ENCODE data around the gene PSD2.

DNA sequence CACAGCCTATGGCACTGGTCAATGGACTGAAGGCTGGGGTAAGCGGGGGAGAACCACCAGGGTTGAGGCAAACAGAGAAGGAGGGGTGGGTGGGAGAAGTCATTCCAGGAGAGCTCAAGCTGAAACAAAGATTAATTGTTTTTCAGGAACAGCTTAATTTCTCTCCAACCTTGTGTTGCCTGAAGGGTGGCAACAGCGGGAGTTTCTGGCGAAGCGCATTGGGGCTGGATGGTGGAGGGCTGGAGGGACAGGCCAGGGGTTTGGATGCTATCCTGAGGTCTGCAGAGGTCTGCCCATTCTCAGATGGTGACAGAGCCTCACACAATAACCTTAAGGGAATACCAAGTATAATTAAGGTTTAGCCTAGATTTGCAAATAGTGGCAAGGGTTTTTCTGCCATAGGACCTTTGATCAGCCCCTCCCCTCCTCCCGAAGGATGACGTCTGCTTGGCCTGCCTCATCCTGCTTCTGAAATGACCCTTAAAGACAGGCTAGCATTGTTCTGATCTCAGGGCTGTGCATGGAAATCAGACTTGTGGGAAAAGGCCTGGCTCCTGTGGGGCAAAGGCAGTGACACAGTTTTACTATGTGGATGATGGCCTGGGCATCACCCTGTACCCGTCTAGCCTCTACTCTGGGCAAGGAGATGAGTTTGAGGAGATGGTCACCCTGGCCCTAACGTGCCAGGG, 32.7 kb downstream of the PSD2 start:
- TF ChIP-seq BRCA1 (CRISPR knock-in tag; IDR thresholded peaks at IDR 0.05) (no peak), ZNF253 (CRISPR knock-in tag; IDR thresholded peaks at IDR 0.05; ENCODE audit: borderline replicate concordance) (no peak), POLR2A (IDR thresholded peaks at IDR 0.05; ENCODE audit: insufficient read depth in 1 of 2, low read depth in 2 of 2, low read length in 2 of 2) (no peak), MIXL1 (CRISPR knock-in tag; IDR thresholded peaks at IDR 0.05) (no peak), KDM1A (CRISPR knock-in tag; IDR thresholded peaks at IDR 0.05) (no peak), TCF12 (IDR thresholded peaks at IDR 0.05) (no peak), TCF12 (CRISPR knock-in tag; IDR thresholded peaks at IDR 0.05) (no peak)
- TF ChIP-seq, protein P1, sequence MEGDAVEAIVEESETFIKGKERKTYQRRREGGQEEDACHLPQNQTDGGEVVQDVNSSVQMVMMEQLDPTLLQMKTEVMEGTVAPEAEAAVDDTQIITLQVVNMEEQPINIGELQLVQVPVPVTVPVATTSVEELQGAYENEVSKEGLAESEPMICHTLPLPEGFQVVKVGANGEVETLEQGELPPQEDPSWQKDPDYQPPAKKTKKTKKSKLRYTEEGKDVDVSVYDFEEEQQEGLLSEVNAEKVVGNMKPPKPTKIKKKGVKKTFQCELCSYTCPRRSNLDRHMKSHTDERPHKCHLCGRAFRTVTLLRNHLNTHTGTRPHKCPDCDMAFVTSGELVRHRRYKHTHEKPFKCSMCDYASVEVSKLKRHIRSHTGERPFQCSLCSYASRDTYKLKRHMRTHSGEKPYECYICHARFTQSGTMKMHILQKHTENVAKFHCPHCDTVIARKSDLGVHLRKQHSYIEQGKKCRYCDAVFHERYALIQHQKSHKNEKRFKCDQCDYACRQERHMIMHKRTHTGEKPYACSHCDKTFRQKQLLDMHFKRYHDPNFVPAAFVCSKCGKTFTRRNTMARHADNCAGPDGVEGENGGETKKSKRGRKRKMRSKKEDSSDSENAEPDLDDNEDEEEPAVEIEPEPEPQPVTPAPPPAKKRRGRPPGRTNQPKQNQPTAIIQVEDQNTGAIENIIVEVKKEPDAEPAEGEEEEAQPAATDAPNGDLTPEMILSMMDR (CRISPR knock-in tag; IDR thresholded peaks at IDR 0.05): no peak
- TF ChIP-seq, protein P2, sequence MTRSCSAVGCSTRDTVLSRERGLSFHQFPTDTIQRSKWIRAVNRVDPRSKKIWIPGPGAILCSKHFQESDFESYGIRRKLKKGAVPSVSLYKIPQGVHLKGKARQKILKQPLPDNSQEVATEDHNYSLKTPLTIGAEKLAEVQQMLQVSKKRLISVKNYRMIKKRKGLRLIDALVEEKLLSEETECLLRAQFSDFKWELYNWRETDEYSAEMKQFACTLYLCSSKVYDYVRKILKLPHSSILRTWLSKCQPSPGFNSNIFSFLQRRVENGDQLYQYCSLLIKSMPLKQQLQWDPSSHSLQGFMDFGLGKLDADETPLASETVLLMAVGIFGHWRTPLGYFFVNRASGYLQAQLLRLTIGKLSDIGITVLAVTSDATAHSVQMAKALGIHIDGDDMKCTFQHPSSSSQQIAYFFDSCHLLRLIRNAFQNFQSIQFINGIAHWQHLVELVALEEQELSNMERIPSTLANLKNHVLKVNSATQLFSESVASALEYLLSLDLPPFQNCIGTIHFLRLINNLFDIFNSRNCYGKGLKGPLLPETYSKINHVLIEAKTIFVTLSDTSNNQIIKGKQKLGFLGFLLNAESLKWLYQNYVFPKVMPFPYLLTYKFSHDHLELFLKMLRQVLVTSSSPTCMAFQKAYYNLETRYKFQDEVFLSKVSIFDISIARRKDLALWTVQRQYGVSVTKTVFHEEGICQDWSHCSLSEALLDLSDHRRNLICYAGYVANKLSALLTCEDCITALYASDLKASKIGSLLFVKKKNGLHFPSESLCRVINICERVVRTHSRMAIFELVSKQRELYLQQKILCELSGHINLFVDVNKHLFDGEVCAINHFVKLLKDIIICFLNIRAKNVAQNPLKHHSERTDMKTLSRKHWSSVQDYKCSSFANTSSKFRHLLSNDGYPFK (CRISPR knock-in tag; IDR thresholded peaks at IDR 0.05; ENCODE audit: borderline replicate concordance): no peak

All from HepG2 (cell line).